A673 (cell line): Measurements from ENCODE around the gene LARGE1.

Source experiments
- EZH2 ChIP-seq: fragments of 200-600 bp; sonication (generic); IDR thresholded peaks from 2 replicates; pipeline ENCODE4 v1.6.1; 2017; ENCODE audit warnings: borderline replicate concordance, low read depth, mild to moderate bottlenecking, mixed read lengths, antibody characterized with exemption, low read length; ENCODE audit not compliant: poor library complexity, severe bottlenecking
- TF ChIP-seq, protein P1 (sequence below): fragments of 300-800, 200-600 bp; sonication (generic); conservative IDR thresholded peaks from 2 replicates; pipeline ENCODE4 v1.5.1; 2017; ENCODE audit warnings: low read depth, mild to moderate bottlenecking, antibody characterized with exemption, low read length, moderate library complexity, mixed read lengths

DNA sequence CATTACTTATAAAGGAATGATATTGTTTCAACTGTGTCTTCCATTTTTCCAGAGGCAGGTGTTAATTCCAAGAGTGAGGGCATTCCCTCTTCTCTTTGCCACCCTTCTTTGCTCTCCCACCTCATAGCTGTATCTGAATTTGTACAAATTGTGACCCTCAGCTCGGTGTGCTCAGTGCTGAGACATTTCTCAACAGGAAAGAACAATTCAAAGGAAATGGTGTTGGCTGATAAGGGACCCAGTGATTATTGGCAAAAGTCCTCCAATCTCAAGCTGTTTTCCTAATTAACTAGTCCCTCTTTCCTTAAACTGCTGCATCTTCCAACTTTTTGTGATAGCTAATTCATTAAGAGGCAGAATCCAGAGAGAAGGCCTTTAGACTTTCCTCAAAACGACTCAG is 453.2 kb downstream of the LARGE1 start:
- TF ChIP-seq, protein P1, sequence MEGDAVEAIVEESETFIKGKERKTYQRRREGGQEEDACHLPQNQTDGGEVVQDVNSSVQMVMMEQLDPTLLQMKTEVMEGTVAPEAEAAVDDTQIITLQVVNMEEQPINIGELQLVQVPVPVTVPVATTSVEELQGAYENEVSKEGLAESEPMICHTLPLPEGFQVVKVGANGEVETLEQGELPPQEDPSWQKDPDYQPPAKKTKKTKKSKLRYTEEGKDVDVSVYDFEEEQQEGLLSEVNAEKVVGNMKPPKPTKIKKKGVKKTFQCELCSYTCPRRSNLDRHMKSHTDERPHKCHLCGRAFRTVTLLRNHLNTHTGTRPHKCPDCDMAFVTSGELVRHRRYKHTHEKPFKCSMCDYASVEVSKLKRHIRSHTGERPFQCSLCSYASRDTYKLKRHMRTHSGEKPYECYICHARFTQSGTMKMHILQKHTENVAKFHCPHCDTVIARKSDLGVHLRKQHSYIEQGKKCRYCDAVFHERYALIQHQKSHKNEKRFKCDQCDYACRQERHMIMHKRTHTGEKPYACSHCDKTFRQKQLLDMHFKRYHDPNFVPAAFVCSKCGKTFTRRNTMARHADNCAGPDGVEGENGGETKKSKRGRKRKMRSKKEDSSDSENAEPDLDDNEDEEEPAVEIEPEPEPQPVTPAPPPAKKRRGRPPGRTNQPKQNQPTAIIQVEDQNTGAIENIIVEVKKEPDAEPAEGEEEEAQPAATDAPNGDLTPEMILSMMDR: no peak
- TF ChIP-seq EZH2: no peak
